Measurements from ENCODE around the gene EYS.

DNA sequence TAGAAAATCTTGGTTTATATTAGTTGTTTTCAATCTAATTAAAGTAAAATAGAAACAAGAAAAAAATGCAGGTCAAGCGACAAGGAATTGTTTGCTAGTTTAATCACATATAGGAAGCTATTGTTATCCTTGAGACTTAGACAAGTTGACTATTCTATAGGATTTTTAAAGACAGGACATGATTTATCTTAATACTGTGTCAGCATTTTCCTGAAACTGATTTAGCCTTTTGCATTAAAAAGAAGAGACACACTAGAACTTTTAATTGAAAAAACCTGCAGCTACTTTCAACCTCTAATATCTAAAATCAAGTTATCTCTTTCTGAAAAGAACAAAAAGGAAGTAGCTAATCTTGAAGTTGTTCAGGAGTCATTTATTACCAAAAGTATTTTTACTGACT lies 1825.2 kb downstream of the EYS start:
- TF ChIP-seq, protein P1, sequence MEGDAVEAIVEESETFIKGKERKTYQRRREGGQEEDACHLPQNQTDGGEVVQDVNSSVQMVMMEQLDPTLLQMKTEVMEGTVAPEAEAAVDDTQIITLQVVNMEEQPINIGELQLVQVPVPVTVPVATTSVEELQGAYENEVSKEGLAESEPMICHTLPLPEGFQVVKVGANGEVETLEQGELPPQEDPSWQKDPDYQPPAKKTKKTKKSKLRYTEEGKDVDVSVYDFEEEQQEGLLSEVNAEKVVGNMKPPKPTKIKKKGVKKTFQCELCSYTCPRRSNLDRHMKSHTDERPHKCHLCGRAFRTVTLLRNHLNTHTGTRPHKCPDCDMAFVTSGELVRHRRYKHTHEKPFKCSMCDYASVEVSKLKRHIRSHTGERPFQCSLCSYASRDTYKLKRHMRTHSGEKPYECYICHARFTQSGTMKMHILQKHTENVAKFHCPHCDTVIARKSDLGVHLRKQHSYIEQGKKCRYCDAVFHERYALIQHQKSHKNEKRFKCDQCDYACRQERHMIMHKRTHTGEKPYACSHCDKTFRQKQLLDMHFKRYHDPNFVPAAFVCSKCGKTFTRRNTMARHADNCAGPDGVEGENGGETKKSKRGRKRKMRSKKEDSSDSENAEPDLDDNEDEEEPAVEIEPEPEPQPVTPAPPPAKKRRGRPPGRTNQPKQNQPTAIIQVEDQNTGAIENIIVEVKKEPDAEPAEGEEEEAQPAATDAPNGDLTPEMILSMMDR (IDR thresholded peaks at IDR 0.05): no peak
- TF ChIP-seq POLR2A (IDR thresholded peaks at IDR 0.05): no peak

Measured in gastroesophageal sphincter (tissue), 3 donors.